Skeletal muscle satellite cell (primary cell): ENCODE measurements around the gene GATC.
A peak's percentile ranks its signal among the peaks of the same experiment; 100 is the strongest.
"Not testable (repeated sequence)": the region's sequence is repeated elsewhere in the genome, so short reads cannot be mapped to it uniquely, and the experiment has no call there.

ENCODE experiments used
- H3K27me3 ChIP-seq: 2 replicates; pipeline ENCODE4 v1.7.0; 2013; ENCODE audit warnings: low read length; ENCODE audit not compliant: control insufficient read depth, insufficient read depth
- H3K36me3 ChIP-seq: 2 replicates; pipeline ENCODE4 v1.7.0; 2013; ENCODE audit warnings: mild to moderate bottlenecking, control low read depth, low read length; ENCODE audit not compliant: insufficient read depth
- H3K4me1 ChIP-seq: 2 replicates; pipeline ENCODE4 v1.7.0; 2013; ENCODE audit warnings: low read length; ENCODE audit not compliant: control insufficient read depth, insufficient read depth
- H3K4me2 ChIP-seq: 2 replicates; pipeline ENCODE4 v1.7.0; 2013; ENCODE audit warnings: mild to moderate bottlenecking, low read length
- H3K4me3 ChIP-seq: 2 replicates; pipeline ENCODE4 v1.7.0; 2013; ENCODE audit warnings: low read length
- H3K9ac ChIP-seq: 2 replicates; pipeline ENCODE4 v1.7.0; 2013; ENCODE audit warnings: mild to moderate bottlenecking, low read depth, low read length, moderate library complexity
- H3K9me3 ChIP-seq: replicated peaks from 2 replicates; pipeline ENCODE4 v1.7.0; 2013; ENCODE audit warnings: mild to moderate bottlenecking, control low read depth, low read length

The GATC gene

DNA sequence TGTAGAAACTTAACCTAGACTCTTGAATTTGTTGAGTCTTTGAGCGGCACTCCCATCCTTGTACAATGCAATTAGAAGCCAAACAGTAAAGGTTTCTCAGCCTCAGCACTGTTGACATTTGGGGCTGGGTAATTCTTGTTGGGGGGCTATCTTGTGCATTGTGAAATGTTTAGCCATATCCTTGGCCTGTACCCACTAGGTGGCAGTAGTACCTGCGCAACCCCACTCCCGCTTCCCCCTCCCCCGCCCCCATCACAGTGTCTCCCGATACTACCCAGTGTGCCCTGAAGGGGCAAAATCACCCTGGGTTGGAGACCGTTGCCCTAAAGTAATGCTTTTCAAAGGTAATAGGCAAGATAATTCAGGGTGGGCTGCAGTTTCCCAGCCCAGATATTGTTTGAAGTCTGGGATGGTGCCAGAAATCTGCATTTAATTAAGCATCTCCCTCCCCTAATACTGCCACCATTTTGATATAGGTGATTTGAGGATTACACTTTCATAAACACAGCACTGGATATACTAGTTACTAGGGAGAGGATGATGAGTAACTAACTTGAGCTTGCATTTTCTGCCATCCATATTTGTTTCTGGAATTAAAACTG lies 6.5 kb upstream of the GATC start:
- peaks cover 25% of the 10 kb centered on the region for H3K36me3 ChIP-seq
- no peak overlapping the region for H3K4me3 ChIP-seq
- no peak overlapping the region for H3K9ac ChIP-seq
- H3K4me1 ChIP-seq, result peaks cover 14% of the 10 kb centered on the region
- peak overlapping the region; percentile 64 for H3K4me2 ChIP-seq
- no peaks in the 10 kb centered on the region for H3K9me3 ChIP-seq
- H3K27me3 ChIP-seq, result no peaks in the 10 kb centered on the region

DNA sequence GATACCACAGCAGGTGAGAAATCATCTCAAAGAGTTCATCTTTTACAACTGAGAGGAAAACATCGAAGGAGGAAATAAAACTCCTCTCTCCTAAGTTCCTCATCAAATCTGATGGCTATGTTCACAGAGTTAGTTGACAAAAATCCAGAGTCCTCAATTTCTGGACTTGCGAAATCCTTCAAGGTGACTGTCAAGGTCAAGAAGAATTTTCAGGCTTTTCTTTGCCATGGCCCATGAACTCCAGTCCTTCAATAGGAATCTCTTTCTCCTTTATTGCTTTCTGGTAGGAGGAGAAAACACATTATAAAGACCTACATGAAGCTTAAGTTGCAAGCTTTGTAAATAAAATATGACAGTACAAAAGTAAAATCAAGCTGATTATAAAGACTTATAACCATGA lies 1.6 kb upstream of the GATC start:
- no peaks in the 10 kb centered on the region for H3K9me3 ChIP-seq
- H3K9ac ChIP-seq, result no peak overlapping the region
- H3K36me3 ChIP-seq, result peaks cover 25% of the 10 kb centered on the region
- H3K4me1 ChIP-seq, result peaks cover 15% of the 10 kb centered on the region
- H3K27me3 ChIP-seq, result no peaks in the 10 kb centered on the region
- H3K4me3 ChIP-seq, result no peak overlapping the region
- no peak overlapping the region for H3K4me2 ChIP-seq

DNA sequence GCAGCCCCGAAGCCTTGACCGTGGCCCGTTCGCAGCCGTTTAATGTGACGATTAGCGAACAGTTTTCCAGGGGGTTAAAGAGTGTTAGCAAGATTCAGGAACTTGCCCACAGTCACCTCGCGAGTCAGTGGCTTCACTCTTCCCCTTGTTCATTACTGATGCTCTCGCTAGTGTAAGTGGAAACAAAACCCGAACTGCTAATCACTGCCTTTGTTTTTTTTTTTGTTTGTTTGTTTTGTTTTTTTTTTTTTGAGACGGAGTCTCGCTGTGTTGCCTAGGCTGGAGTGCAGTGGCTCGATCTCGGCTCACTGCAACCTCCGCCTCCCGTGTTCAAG lies 567 bp downstream of the GATC start:
- Histone ChIP-seq H3K4me2 (peak overlapping the region; percentile 96), H3K4me1 (peaks cover 11% of the 10 kb centered on the region), H3K4me3 (peak overlapping the region; percentile 80), H3K36me3 (peaks cover 29% of the 10 kb centered on the region), H3K9ac (peak overlapping the region; percentile 95)
- H3K9me3 ChIP-seq, H3K27me3 ChIP-seq: not testable (repeated sequence)

DNA sequence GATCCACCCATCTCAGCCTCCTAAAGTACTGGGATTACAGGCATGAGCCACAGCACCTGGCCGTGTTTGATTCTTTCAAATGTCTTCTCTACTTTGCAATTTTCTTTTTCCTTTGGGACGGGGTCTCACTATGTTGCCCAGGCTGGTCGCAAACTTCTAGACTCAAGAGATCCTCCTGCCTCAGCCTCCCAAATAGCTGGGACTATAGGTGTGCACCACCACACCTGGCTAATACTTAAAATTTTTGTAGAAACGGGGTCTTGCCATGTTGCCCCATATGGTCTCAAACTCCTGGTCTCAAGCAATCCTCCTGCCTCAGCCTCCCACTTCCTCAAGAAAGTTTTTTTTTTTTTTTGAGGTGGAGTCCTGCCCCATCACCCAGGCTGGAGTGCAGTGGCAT lies 1.7 kb downstream of the GATC start:
- Histone ChIP-seq H3K4me1 (peaks cover 11% of the 10 kb centered on the region), H3K4me2 (peak overlapping the region; percentile 96), H3K4me3 (no peak overlapping the region), H3K9me3 (no peaks in the 10 kb centered on the region), H3K9ac (no peak overlapping the region), H3K36me3 (peaks cover 28% of the 10 kb centered on the region), H3K27me3 (no peaks in the 10 kb centered on the region)

DNA sequence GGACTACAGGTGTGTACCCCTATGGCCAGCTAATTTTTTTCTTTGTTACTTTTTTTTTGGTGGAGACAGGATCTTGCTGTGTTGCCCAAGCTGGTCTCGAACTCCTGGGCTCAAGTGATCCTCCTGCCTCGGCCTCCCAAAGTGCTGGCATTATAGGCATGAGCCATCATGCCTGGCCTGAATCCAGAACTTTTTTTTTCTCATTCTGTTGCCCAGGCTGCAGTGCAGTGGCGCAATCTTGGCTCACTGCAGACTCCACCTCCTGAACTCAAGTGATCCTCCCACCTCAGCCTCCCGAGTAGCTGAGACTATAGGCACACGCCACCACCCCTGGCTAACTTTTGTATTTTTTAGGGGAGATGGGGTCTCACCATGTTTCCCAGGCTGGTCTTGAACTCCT lies 6.3 kb downstream of the GATC start:
- H3K4me2 ChIP-seq, H3K9ac ChIP-seq, H3K4me1 ChIP-seq, H3K27me3 ChIP-seq, H3K4me3 ChIP-seq, H3K9me3 ChIP-seq: not testable (repeated sequence)
- peaks cover 29% of the 10 kb centered on the region for H3K36me3 ChIP-seq

DNA sequence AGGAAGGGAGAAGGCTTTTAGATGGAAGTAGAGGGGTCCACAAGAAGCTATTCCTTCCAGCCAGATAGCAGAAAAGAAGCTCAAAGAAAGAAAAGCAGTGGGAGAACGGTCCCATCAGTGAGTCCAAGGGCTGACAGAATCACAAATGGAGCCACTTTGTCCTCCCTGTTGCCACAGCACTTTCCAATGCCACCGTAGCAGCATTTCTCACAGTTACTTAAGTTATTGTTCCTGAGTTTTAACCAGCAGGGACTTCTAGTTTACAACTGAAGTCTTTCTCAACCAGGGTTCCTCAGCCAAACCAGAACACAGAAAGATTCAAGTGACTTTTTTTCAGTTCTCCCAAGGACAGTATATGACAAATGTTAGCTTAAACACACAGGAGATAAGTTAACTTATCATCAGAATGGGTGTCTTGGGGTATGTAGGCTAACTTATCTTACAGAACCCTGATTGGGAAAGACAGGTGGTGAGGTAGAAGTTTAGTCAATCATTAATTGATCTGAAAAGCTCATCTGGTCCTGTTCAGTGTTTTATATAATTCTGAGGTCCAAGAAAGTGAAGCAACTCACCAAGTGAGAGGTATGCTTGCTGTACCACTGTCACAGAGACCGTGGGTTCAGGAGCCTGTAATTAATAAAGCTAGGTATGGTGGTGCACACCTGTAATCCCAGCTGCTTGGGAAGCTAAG lies 7.0 kb downstream of the GATC start:
- peaks cover 33% of the 10 kb centered on the region for H3K36me3 ChIP-seq
- no peaks in the 10 kb centered on the region for H3K9me3 ChIP-seq
- H3K9ac ChIP-seq, result no peak overlapping the region
- H3K4me1 ChIP-seq, result no peaks in the 10 kb centered on the region
- no peak overlapping the region for H3K4me3 ChIP-seq
- H3K27me3 ChIP-seq, result no peaks in the 10 kb centered on the region
- H3K4me2 ChIP-seq, result no peak overlapping the region

DNA sequence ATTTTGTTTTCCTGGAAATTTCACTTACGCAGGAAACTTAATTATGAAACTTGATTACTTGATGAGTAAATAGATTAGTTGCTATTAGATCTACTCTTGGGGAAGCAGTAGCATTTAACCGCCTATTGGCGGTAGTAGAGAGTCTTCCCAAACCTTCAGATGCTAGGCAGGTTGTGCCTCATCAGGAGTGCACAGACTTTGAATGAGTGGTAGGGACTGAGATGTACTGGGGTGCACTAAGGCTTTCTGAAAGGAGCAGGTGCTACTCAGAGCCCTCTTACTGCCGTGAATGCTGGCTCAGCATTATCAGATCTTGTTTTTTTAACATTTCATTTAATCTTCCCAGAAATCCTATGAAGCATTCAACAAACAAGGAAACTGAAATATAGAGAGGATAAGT lies 7.7 kb downstream of the GATC start:
- no peaks in the 10 kb centered on the region for H3K27me3 ChIP-seq
- no peaks in the 10 kb centered on the region for H3K4me1 ChIP-seq
- no peaks in the 10 kb centered on the region for H3K9me3 ChIP-seq
- no peak overlapping the region for H3K9ac ChIP-seq
- H3K4me2 ChIP-seq, result no peak overlapping the region
- H3K36me3 ChIP-seq, result peaks cover 40% of the 10 kb centered on the region
- no peak overlapping the region for H3K4me3 ChIP-seq

DNA sequence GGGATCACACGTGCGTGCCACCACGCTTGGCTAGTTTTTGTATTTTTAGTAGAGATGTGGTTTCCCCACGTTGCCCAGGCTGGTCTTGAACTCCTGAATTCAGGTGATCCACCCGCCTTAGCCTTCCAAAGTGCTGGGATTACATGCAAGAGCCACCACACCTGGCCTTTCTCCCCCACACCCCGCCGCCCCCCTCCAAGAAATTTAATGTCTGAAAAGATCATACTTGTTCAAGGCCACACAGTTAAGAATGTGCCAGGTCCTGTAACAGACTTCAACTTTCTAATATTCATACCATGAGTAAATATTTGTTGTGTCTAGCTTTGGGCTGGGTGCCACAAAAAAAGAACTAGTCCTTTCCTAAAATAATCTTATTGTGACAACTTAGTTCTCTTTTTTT lies 9.1 kb downstream of the GATC start:
- Histone ChIP-seq H3K4me2 (no peak overlapping the region), H3K9ac (no peak overlapping the region), H3K27me3 (no peaks in the 10 kb centered on the region), H3K4me3 (no peak overlapping the region), H3K9me3 (no peaks in the 10 kb centered on the region), H3K36me3 (peaks cover 46% of the 10 kb centered on the region), H3K4me1 (no peaks in the 10 kb centered on the region)

DNA sequence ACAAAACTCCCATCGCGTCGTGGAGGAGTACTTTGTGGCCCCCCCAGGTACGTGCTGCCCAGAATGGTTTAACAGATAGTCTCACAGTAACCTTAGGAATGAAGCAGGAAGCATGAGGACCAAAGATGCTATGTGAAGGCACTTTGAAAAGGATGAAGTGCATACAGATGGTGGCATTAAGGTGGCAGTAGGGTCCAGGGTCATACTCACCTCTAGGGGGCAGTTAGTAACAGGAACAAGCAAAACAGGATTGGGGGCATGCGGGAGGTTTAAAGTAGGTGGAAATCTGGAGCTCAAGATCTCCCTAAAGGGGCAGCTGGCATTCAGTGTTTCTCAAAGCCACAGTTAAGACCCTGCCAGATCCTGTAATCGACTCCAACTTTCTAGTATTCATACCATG lies 10.9 kb downstream of the GATC start:
- Histone ChIP-seq H3K9ac (no peak overlapping the region), H3K4me2 (no peak overlapping the region), H3K4me3 (no peak overlapping the region), H3K27me3 (no peaks in the 10 kb centered on the region), H3K9me3 (no peaks in the 10 kb centered on the region), H3K4me1 (no peaks in the 10 kb centered on the region), H3K36me3 (peaks cover 58% of the 10 kb centered on the region)

DNA sequence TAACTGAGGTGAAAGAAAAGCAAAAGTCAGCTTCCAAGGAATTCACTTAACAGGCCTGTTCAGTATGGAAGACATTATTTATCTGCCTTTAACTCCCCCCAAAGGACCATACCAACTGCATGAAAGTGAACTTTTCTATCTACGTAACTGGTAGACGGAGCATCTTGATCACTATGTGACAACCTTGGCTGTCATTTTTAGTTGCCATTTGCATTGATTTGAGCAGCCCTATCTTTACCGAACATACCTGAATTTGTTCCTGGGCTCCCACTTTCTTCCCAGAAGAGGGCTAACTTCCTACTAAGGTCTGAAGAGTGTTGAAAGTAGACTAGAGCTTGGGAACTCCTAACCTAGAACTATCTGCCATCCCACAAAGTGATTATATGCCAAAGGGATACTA lies 13.9 kb downstream of the GATC start:
- peaks cover 85% of the 10 kb centered on the region for H3K36me3 ChIP-seq

DNA sequence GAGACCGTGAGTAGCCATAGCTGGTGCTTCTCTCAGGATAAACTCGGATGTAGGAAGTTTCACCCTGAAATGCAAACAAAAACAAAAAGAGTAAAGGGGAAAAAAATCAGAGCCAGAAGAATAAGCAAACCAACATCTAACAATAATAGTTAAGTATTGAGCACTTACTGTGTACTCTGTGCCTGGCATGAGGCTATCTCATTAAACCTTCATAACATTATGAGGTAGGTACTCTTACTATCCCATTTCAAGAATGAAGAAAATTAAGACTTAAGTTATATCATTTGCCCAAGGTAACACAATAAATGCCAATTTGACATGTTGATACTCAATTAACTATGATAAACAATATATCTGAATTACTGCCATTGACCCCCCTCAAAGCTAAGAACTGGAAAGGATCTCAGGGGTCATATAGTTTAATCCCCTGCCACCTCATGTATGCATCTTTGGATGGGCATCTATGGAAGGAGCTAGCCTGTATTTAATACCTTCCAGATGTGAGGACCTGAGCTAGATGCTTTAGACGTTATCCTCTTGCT lies 15.9 kb downstream of the GATC start:
- no peak overlapping the region for H3K4me2 ChIP-seq
- H3K36me3 ChIP-seq, result peaks cover 86% of the 10 kb centered on the region

More for the DNA sequence above, 13.9 kb downstream of the GATC start:
- H3K27me3 ChIP-seq, result no peaks in the 10 kb centered on the region
- H3K4me1 ChIP-seq, result no peaks in the 10 kb centered on the region
- no peak overlapping the region for H3K4me2 ChIP-seq
- no peaks in the 10 kb centered on the region for H3K9me3 ChIP-seq
- no peak overlapping the region for H3K9ac ChIP-seq
- no peak overlapping the region for H3K4me3 ChIP-seq

DNA sequence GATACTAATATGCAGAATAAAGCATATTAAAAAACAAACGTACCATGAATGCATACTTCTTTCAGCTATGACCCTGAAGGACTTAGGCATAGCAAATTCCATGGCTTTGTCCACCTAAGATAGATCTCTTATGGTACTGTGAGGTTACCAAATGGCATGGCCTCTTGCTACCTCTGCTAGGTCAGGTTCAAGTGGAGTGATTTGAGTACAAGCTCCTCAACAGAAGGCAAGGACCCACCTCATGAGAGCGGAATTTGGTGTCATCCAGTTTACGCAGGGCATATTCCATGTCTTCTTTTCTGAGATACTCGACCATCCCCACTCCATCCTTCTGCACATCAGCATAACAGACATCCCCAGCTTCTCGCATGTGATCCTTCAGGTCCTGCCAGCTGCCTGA lies 17.5 kb downstream of the GATC start:
- Histone ChIP-seq H3K4me2 (no peak overlapping the region), H3K4me1 (peaks cover 9% of the 10 kb centered on the region), H3K9ac (no peak overlapping the region), H3K9me3 (no peaks in the 10 kb centered on the region), H3K27me3 (no peaks in the 10 kb centered on the region), H3K36me3 (peaks cover 83% of the 10 kb centered on the region), H3K4me3 (no peak overlapping the region)

More for the DNA sequence above, 15.9 kb downstream of the GATC start:
- Histone ChIP-seq H3K27me3 (no peaks in the 10 kb centered on the region), H3K4me1 (peaks cover 2% of the 10 kb centered on the region), H3K4me3 (no peak overlapping the region), H3K9ac (no peak overlapping the region), H3K9me3 (no peaks in the 10 kb centered on the region)
